HG03565 (cell line): ENCODE results near the gene FBXO30.

Experiments
- ATAC-seq: cut with Tn5 transposase; IDR thresholded peaks from one replicate; pipeline ENCODE4 v1.9.1; 2021; ENCODE audit warnings: mild to moderate bottlenecking, moderate library complexity; ENCODE audit not compliant: unreplicated experiment

FBXO30 gene

GRCh38 chr6:145758113-145758512 lies 56.5 kb downstream of the FBXO30 start:
- no peak for ATAC-seq

GRCh38 chr6:145756170-145756662 lies 58.4 kb downstream of the FBXO30 start:
- no peak for ATAC-seq

GRCh38 chr6:145755682-145756081 lies 58.9 kb downstream of the FBXO30 start:
- ATAC-seq: no peak

- ATAC-seq: no peak
Observed at GRCh38 chr6:145752638-145753037, 62.0 kb downstream of the FBXO30 start.

GRCh38 chr6:145749632-145750031 lies 65.0 kb downstream of the FBXO30 start:
- peak; percentile 79 for ATAC-seq

GRCh38 chr6:145745861-145746260 lies 68.7 kb downstream of the FBXO30 start:
- no peak for ATAC-seq

- ATAC-seq: no peak
Observed at GRCh38 chr6:145744619-145745018, 70.0 kb downstream of the FBXO30 start.
